GM21390 (cell line): ENCODE measurements around the gene TRAF2.
"Not testable (repeated sequence)": the region's sequence is repeated elsewhere in the genome, so short reads cannot be mapped to it uniquely, and the experiment has no call there.

Experiments used
- ATAC-seq: cut with Tn5 transposase; IDR thresholded peaks from one replicate; pipeline ENCODE4 v1.9.1; 2021; ENCODE audit not compliant: unreplicated experiment

The TRAF2 gene

GRCh38 chr9:136876476-136876875 lies 9.8 kb upstream of the TRAF2 start:
- ATAC-seq, result no peak

- no peak for ATAC-seq
These were observed 5.7 kb upstream of the TRAF2 start for GRCh38 chr9:136880651-136881050.

GRCh38 chr9:136881691-136882108 lies 4.6 kb upstream of the TRAF2 start:
- ATAC-seq, result no peak

- no peak for ATAC-seq
These were observed 4.0 kb upstream of the TRAF2 start for GRCh38 chr9:136882109-136882946.

- not testable (repeated sequence) for ATAC-seq
These were observed 3.4 kb upstream of the TRAF2 start for GRCh38 chr9:136882947-136883283.

DNA sequence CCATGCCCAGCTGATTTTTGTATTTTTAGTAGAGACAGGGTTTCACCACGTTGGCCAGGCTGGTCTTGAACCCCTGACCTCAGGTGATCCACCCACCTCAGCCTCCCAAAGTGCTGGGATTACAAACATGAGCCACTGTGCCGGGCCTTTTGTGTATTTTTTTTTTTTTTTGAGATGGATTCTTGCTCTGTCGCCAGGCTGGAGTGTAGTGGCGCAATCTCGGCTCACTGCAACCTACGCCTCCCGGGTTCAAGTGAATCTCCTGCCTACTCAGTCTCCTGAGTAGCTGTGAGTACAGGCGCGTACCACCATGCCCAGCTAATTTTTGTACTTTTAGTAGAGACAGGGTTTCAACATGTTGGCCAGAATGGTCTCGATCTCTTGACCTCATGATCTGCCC lies 2.6 kb upstream of the TRAF2 start:
- not testable (repeated sequence) for ATAC-seq

GRCh38 chr9:136886610-136887597 lies 588 bp downstream of the TRAF2 start:
- ATAC-seq, result peak; percentile 21

- ATAC-seq, result no peak
These were observed 2.1 kb downstream of the TRAF2 start for GRCh38 chr9:136888454-136888853.

DNA sequence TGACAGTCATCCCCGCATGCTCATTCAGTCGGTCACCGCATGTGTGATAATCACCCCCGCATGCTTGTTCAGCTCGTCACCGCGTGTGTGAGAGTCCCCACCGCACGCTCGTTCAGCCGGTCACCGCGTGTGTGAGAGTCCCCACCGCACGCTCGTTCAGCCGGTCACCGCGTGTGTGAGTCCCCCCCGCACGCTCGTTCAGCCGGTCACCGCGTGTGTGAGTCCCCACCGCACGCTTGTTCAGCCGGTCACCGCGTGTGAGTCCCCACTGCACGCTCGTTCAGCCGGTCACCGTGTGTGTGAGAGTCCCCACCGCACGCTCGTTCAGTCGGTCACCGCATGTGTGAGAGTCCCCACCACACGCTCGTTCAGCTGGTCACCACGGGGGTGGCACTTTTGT lies 3.5 kb downstream of the TRAF2 start:
- no peak for ATAC-seq

GRCh38 chr9:136890661-136891060 lies 4.3 kb downstream of the TRAF2 start:
- no peak for ATAC-seq

- ATAC-seq, result no peak
These were observed 9.7 kb downstream of the TRAF2 start for GRCh38 chr9:136896027-136896426.

- ATAC-seq, result no peak
These were observed 12.3 kb downstream of the TRAF2 start for GRCh38 chr9:136898483-136899100.

DNA sequence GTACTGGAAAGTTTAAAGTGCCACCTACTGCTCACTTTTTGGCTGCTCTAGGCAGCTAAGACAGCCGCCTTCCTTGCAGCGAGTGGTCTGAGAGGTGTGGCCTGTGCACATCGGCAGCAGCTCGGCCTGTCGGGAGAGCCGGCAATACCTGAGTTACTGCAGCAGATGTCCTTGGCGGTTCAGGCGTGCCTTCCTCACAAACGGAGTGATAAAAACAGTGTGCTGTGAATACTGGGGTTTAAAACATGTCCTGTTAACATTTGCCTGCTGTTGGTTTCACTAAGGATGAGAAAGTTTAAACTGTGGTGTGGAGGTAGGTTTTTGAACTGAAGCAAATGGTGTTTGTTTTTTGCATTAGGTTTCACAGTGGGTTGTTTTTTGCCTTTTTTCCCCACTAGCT lies 12.9 kb downstream of the TRAF2 start:
- ATAC-seq, result no peak

DNA sequence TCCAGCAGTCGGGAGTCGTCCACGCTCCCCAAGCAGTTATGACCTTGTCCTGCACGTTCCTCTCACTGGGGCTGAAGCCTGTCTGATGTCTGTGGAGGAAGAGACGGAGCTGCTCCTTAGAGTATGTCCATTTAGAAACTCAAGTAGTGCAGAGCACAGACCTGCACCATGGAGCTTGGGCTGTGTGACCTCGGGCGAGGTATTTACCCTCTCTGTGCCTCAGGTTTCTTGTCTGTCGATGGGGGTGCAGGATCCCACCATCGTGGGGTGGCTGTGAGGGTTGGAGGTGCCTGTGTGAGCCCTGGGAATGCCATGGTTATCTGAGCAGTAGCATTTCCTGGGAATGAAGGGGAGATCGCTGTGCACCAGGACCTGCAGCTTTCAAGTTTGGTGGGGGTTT lies 14.2 kb downstream of the TRAF2 start:
- ATAC-seq, result no peak

DNA sequence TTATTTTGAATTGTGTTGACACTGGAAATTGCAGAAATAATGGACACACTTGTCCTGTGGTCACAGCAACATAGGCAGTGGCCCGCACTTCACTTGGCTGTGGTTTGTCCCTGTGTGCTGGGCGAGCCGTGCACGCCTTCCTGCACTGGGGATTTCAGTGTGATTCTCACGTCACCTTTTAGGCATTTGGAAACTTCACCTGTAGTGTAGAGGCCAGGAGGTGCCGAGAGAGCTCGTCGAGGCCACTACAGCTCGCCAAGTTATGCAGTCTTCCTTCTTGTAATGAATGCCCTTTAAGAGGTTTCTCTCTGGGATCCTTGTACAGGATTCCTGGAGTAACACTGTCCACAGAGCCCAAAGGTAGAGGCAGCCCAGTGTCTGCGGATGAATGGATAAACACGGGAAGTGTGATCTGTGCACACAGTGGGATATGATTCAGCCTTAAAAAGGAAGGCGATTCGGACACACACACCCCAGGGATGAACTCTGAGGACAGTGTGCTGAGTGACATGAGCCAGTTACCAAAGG lies 14.7 kb downstream of the TRAF2 start:
- no peak for ATAC-seq

DNA sequence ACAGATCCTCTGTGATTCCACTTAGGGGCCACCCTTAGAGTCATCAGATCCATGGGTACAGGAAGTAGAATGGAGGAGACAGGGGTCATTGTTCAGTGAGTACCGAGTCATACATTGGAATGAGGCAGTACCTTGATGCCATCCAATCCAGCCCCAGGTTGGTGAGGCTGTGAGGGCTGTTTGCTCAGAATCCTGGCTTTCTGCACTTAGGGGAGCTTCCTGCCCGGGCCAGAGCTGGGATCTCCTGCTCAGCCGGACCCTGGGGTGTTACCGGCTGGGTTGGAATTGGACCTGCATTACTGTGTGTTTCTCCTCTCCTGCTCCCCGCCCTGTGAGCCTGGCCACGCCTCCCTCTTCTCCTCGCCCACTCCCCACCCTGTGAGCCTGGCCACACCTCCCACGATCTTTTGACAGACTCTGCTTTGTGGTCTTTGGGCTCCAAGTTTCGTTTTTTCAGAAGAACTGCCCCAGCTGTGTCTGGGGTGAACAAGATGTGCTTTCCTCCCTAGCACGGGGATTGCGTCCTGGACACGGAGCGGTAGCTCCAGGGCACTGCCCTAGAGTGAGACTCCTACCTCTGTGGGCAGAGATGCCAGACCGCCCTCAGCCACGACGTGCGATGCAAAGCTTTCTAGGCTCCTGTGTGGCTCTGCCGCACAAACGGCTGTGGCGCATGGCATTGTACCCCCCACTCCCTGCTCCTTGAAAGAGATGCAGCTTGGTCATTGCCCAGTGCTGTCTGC lies 15.4 kb downstream of the TRAF2 start:
- ATAC-seq, result peak; percentile 57

DNA sequence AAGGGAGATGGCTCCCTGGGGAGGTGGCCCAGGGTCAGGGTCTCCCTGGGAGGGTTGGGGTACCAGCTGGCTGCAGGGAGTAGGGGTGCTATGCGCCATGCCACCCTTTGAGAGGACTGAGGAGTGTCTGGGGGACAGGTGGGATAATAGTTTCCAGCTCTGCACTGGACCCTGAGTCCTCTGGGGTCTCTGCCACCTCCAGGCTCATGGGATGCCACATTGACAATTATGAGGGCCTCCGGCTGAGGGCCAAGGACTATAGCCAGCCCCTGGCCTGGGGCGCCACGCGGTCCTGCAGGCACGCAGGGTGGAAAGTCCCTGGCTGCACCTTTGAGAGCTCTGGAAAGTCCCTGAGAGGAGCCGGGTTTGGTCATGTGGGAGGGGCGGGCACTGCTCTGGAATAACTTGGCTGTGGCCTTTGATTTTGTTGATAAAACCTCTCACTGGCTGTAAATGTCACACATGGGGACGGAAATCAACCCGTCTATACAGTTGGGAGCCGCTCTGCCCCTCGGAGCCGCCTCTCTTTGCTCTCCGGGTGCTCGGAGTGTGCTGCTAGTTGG lies 16.0 kb downstream of the TRAF2 start:
- ATAC-seq, result peak; percentile 41

DNA sequence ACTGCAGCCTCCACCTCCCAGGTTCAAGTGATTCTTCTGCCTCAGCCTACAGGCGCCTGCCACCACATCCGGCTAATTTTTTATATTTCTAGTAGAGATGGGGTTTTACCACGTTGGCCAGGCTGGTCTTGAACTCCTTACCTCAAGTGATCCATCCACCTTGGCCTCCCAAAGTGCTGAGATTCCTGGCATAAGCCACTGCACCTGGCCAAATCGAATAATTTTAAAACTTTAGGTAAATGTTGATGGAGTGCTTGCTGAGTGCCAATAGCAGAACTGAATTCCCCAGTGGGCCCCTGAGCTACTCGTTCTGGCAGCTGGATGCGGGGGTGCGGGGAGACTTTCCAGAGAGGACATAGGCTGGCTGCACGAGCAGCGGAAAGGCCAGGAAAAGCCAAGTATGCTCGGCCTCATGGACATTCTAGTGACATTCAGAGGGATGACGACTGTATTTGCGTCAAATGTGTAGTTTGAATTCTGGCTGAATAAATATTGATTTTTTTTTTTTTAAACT lies 16.8 kb downstream of the TRAF2 start:
- ATAC-seq, result no peak

DNA sequence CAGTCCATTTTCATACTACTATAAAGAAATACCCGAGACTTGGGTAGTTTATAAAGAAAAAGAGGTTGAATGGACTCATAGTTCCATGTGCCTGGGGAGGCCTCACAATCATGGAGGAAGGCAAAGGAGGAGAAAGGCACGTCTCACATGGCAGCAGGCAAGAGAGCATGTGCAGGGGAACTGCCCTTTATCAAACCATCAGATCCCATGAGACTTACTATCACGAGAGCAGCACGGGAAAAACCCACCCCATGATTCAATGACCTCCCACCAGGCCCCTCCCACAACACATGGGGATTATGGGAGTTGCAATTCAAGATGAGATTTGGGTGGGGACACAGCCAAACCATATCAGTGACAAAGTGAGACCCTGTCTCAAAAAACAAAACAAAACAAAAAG lies 19.9 kb downstream of the TRAF2 start:
- ATAC-seq, result no peak
